ENCODE data around the gene MRPL52.

- TF ChIP-seq, protein P1, sequence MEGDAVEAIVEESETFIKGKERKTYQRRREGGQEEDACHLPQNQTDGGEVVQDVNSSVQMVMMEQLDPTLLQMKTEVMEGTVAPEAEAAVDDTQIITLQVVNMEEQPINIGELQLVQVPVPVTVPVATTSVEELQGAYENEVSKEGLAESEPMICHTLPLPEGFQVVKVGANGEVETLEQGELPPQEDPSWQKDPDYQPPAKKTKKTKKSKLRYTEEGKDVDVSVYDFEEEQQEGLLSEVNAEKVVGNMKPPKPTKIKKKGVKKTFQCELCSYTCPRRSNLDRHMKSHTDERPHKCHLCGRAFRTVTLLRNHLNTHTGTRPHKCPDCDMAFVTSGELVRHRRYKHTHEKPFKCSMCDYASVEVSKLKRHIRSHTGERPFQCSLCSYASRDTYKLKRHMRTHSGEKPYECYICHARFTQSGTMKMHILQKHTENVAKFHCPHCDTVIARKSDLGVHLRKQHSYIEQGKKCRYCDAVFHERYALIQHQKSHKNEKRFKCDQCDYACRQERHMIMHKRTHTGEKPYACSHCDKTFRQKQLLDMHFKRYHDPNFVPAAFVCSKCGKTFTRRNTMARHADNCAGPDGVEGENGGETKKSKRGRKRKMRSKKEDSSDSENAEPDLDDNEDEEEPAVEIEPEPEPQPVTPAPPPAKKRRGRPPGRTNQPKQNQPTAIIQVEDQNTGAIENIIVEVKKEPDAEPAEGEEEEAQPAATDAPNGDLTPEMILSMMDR (IDR thresholded peaks at IDR 0.05): no peak
- TF ChIP-seq POLR2A (IDR thresholded peaks at IDR 0.05): no peak
These were observed 9.0 kb upstream of the MRPL52 start for GRCh38 chr14:22820731-22821130.

Measured in Peyer's patch (tissue), 4 donors.